M059J (cell line): Measurements from ENCODE around the gene NINJ2. TPM values are rescaled to one million over a fixed set of nuclear protein-coding genes. Genes with fewer than 3 reads are reported as not detected.

Experiments used
- DNase-seq: peaks from one replicate; pipeline ENCODE4 v3.0.0-alpha.2; 2012; ENCODE audit warnings: low read depth
- total RNA-seq: library from RNA; depleted of rRNA; stranded (reverse); fragments of >200 nt; shearing (Covaris generic); gene quantifications from 2 replicates; pipeline ENCODE4 v1.2.3, GENCODE V29; 2014; rRNA removed

NINJ2 gene
- total RNA-seq, 1 experiment from 2014 or later = 0.81 TPM

GRCh38 chr12:531951-532585, 131.2 kb downstream of the NINJ2 start:
- no peak for DNase-seq

GRCh38 chr12:530821-531220, 132.4 kb downstream of the NINJ2 start:
- no peak for DNase-seq

- peak; percentile 79 for DNase-seq
Observed at GRCh38 chr12:530308-530707, 132.9 kb downstream of the NINJ2 start.

- DNase-seq = no peak
Observed at GRCh38 chr12:527729-528128, 135.5 kb downstream of the NINJ2 start.

- DNase-seq = no peak
Observed at GRCh38 chr12:527241-527640, 136.0 kb downstream of the NINJ2 start.

- DNase-seq = no peak
Observed at GRCh38 chr12:526089-526488, 137.2 kb downstream of the NINJ2 start.

- DNase-seq = peak; percentile 42
Observed at GRCh38 chr12:524167-524951, 138.9 kb downstream of the NINJ2 start.

GRCh38 chr12:522692-523378, 140.4 kb downstream of the NINJ2 start:
- DNase-seq = no peak

GRCh38 chr12:520119-520518, 143.1 kb downstream of the NINJ2 start:
- no peak for DNase-seq

- DNase-seq = no peak
Observed at GRCh38 chr12:517538-517937, 145.7 kb downstream of the NINJ2 start.

Other genes with a start within 250 kb of the NINJ2 start
- gene B4GALNT3, start 203.5 kb downstream of the NINJ2 start, total RNA-seq = 0.05 and 1.8 TPM in 2 replicates
- gene WNK1, start 89.1 kb upstream of the NINJ2 start, total RNA-seq = 40.7 and 50.5 TPM in 2 replicates